GM12865 (cell line): Measurements from ENCODE around the gene BBS1.

Source experiments
- DNase-seq: peaks from one replicate; pipeline ENCODE4 v3.0.0; 2010; ENCODE audit warnings: low read depth
- H3K4me3 ChIP-seq: 2 replicates; pipeline ENCODE4 v1.5.1; 2011; ENCODE audit warnings: mild to moderate bottlenecking, low read depth, low read length, control low read depth
- TF ChIP-seq, protein P1 (sequence below): IDR thresholded peaks from 2 replicates; pipeline ENCODE4 v1.5.1; 2011; ENCODE audit warnings: low read length, control low read depth, low read depth, inconsistent platforms; ENCODE audit not compliant: insufficient read depth; ENCODE audit errors: missing control alignments

Gene BBS1

DNA sequence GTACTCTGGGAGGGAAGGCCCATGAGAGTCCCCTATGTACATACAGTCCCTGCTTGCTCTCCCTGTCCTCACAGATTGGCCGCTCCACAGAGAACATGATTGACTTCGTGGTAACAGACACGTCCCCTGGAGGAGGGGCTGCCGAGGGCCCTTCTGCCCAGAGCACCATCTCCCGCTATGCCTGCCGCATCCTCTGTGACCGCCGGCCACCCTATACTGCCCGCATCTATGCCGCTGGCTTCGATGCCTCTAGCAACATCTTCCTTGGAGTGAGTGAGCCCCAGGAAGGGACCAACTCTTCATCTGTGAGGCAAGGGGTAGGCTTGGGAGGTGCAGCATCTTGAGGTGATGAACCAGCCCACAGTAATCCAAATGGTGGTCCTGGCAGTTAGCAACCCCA, 37.3 kb upstream of the BBS1 start:
- DNase-seq = no peak
- TF ChIP-seq, protein P1, sequence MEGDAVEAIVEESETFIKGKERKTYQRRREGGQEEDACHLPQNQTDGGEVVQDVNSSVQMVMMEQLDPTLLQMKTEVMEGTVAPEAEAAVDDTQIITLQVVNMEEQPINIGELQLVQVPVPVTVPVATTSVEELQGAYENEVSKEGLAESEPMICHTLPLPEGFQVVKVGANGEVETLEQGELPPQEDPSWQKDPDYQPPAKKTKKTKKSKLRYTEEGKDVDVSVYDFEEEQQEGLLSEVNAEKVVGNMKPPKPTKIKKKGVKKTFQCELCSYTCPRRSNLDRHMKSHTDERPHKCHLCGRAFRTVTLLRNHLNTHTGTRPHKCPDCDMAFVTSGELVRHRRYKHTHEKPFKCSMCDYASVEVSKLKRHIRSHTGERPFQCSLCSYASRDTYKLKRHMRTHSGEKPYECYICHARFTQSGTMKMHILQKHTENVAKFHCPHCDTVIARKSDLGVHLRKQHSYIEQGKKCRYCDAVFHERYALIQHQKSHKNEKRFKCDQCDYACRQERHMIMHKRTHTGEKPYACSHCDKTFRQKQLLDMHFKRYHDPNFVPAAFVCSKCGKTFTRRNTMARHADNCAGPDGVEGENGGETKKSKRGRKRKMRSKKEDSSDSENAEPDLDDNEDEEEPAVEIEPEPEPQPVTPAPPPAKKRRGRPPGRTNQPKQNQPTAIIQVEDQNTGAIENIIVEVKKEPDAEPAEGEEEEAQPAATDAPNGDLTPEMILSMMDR = no peak
- H3K4me3 ChIP-seq = no peak overlapping the region

DNA sequence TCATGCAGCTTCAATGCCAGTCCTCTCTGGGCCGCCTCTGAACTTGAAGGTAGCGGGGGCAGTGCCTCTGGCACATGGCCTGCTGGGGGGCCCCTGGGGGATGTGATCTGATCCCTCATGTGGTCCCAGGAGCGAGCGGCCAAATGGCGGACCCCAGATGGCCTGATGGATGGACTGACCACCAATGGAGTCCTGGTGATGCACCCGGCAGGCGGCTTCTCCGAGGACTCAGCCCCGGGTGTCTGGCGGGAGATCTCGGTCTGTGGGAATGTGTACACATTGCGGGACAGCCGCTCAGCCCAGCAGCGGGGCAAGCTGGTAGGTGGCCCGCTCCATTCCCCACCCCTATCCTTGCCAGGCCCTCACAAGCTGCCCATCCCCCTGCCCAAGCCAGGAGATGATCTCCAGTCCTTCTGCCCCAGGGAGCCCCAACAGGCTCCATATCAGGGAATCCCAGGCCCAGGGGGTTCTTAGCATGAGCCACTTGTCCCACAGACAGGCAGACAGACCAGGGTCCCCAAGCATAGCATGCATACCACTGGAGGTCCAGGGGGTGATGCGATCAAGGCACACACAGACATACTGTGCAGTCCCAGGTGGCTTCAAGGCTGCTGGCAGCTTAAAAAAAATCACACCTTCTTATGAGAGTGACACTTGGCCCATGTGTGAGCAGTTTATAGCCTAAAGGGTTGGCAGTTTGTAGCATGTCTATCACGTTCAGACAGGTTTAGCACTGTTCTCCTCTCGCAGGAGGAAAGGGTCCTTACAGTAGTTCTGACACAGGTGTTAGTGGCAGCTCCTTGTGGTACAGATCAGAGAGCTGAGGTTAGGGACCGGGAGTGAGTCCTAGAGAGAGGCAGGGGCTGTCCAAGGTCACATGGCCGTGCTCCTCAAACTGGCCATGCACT, 36.6 kb upstream of the BBS1 start:
- no peak for DNase-seq
- H3K4me3 ChIP-seq = no peak overlapping the region
- TF ChIP-seq, protein P1 = no peak

DNA sequence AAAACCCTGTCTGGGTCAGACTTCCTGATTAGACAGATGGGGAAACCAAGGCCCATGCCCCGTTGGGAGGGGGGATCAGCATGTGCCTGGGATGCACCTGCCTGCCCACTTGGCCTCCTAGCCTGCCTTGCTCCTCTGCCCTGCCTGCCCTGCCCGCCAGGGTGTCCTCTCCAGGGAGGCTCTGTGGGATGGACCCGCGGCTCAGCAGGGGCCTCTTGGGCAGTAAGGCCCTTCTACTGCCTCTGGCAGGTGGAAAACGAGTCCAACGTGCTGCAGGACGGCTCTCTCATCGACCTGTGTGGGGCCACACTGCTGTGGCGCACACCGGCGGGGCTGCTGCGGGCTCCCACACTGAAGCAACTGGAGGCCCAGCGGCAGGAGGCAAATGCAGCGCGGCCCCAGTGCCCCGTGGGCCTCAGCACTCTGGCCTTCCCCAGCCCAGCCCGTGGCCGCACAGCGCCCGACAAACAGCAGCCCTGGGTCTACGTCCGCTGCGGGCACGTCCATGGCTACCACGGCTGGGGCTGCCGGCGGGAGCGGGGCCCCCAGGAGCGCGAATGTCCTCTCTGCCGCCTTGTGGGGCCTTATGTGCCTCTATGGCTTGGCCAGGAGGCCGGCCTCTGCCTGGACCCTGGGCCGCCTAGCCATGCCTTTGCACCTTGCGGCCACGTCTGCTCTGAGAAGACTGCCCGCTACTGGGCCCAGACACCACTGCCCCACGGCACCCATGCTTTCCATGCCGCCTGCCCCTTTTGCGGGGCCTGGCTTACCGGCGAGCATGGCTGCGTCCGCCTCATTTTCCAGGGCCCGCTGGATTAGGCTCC, 34.9 kb upstream of the BBS1 start:
- no peak overlapping the region for H3K4me3 ChIP-seq
- TF ChIP-seq, protein P1 = no peak
- DNase-seq = no peak

DNA sequence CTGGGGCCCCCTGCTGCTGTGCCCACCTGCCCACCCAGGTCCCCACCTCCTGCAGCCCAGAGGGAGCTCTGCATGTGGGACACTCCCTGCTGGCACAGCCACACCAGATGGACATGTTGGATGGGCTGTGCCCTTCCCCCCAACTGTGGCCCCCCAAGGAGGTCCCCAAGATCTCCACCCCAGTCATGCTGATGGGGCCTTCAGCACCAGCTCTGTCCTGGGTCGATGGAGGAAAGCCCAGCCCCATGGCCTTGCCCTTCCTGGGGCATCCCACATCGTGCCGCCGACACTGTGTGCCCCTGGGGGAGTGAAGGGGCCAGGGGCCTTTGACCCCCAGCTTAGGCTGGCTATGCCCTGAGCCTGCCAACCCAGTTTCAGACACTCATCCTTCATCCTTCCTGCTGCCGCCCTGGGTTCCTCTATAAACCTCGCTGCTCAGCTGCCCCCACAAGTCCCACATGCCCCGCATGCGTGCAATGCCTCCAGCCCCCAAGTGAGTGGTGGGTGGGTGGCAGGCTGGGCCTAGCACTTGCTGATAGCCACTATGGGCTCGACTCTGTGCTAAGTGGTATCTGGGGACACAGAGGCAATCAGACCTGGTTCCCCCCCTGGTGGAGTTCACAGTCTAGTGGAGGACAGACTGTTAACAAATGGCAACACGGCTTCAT, 34.1 kb upstream of the BBS1 start:
- no peak overlapping the region for H3K4me3 ChIP-seq
- no peak for DNase-seq
- TF ChIP-seq, protein P1 = no peak

DNA sequence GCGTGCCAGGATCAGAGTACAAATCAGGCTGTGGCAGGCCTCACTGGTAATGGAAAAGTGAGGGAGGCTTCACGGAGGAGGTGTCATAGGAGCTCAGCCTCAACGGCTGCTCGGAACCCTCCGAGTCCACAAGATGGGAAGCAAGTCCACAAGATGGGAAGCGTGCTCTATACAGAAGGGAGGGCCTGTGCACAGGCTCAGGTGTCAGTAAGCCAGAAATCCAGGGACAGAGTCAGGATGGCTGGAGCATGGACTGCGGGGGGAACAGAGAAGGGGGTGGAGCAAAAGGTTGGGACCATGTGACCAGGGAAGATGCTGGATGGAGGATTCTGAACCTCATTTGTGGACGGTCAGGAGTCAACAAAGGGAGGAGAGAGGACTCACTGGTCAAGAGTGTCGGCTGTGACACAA, 33.6 kb upstream of the BBS1 start:
- no peak for DNase-seq
- no peak overlapping the region for H3K4me3 ChIP-seq
- TF ChIP-seq, protein P1 = no peak

DNA sequence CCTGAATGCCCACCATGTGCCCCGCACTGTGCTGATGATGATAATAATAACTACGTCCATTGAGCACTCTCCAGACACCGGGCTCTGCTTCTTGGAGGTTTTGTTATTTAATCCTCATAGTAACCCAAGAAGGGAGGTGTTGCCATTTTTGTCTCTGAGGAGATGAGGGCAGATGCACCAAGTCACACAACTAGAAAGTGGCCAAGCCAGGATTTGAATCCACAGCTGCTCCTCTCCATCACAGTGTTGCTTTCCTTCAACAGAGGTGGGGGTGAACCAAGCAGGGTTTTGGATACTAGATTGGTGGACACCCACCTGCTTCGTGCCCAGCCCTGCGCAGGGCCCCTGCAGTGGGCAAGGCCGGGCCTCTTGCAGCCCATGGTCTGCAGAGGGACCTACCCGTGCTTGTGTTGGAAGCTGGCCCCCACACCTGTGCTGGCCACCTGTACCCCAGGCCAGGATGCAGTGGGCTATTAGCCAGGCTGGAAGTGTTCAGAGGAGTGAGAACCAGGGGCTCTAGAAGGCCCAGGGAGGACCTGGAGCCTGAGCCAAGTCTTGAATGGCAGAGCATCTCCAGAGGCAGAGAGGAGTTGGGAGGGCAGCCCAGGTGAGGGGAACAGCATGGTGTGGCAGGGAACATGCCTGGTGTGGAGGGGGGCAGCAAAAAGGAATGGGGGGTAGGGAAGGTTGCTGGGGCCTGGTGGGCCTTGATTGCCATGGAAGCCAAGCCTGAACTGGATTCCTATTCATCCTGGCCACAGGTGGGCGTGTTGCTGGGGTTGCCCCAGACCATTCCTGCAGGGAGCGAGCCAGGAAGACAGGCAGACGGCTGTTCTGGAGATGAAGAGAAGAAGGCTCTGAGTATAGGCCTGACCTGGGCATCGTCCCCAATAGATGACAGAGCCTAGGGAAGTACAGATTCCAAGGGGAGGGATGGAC, 32.9 kb upstream of the BBS1 start:
- TF ChIP-seq, protein P1 = no peak
- DNase-seq = no peak
- no peak overlapping the region for H3K4me3 ChIP-seq
